ENCODE data around the gene ABCF2. TPM values are rescaled to one million over a fixed set of nuclear protein-coding genes. Genes with fewer than 3 reads are reported as not detected.

ABCF2 gene
- total RNA-seq, 1 experiment from 2014 or later, result 63.7 TPM

- TF ChIP-seq ZFX (IDR thresholded peaks at IDR 0.05), result no peak
These were observed 47.6 kb downstream of the ABCF2 start (continued) for GRCh38 chr7:151179287-151179860.

GRCh38 chr7:151178831-151179230 lies 48.2 kb downstream of the ABCF2 start:
- ChIA-PET CTCF (interaction anchor here (1.0 kb wide), 1 partner anchor 14 kb away, joined by 3 read pairs; no protein-coding TSS in a partner anchor), POLR2A (no interaction called here), RAD21 (ENCODE audit: low non-redundant PET in 1 of 2, low total read pairs in 2 of 2, uncharacterized antibody in 2 of 2, unreplicated experiment in 2 of 2) (no interaction called here)
- DNase-seq (ENCODE audit: low read depth, low spot score), result no peak
- H3K9me2 ChIP-seq (ENCODE audit: insufficient read depth), result no peaks in the 10 kb centered on the region
- ATAC-seq, result no peak
- BruUV-seq (replicated peaks), result no TSS peak
- no peaks in the 10 kb centered on the region for H3K27me3 ChIP-seq (ENCODE audit: insufficient read depth, low read length)
- H4K20me1 ChIP-seq (ENCODE audit: insufficient read depth), result no peaks in the 10 kb centered on the region
- TF ChIP-seq JUND (IDR thresholded peaks at IDR 0.05) (no peak), POLR2AphosphoS5 (IDR thresholded peaks at IDR 0.05; ENCODE audit: low read depth, low read length) (no peak), SRF (IDR thresholded peaks at IDR 0.05; ENCODE audit: low read depth) (no peak), RAD21 (IDR thresholded peaks at IDR 0.05; ENCODE audit: low read depth) (no peak), ELF1 (IDR thresholded peaks at IDR 0.05; ENCODE audit: borderline replicate concordance, low read depth) (no peak), MAX (IDR thresholded peaks at IDR 0.05) (no peak), EZH2phosphoT487 (IDR thresholded peaks at IDR 0.05; ENCODE audit: borderline replicate concordance) (no peak), REST (IDR thresholded peaks at IDR 0.05; ENCODE audit: low read depth) (no peak), CEBPB (IDR thresholded peaks at IDR 0.05; ENCODE audit: low read depth) (no peak), FOSL1 (IDR thresholded peaks at IDR 0.05; ENCODE audit: low read depth) (no peak), EZH2 (IDR thresholded peaks at IDR 0.05) (no peak)
- TF ChIP-seq, protein P1, sequence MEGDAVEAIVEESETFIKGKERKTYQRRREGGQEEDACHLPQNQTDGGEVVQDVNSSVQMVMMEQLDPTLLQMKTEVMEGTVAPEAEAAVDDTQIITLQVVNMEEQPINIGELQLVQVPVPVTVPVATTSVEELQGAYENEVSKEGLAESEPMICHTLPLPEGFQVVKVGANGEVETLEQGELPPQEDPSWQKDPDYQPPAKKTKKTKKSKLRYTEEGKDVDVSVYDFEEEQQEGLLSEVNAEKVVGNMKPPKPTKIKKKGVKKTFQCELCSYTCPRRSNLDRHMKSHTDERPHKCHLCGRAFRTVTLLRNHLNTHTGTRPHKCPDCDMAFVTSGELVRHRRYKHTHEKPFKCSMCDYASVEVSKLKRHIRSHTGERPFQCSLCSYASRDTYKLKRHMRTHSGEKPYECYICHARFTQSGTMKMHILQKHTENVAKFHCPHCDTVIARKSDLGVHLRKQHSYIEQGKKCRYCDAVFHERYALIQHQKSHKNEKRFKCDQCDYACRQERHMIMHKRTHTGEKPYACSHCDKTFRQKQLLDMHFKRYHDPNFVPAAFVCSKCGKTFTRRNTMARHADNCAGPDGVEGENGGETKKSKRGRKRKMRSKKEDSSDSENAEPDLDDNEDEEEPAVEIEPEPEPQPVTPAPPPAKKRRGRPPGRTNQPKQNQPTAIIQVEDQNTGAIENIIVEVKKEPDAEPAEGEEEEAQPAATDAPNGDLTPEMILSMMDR (IDR thresholded peaks at IDR 0.05 in 2 of 3, conservative IDR thresholded peaks at IDR 0.05 in 1 of 3; ENCODE audit: borderline replicate concordance in 1 of 3, insufficient read depth in 1 of 3, low read depth in 2 of 3, low read length in 2 of 3), result no peak
- H3K36me3 ChIP-seq (ENCODE audit: control insufficient read depth in 1 of 2, insufficient read depth in 2 of 2, low read length in 2 of 2), result no peaks in the 10 kb centered on the region
- H3K4me1 ChIP-seq (ENCODE audit: control insufficient read depth in 1 of 2, insufficient read depth in 2 of 2, low read length in 2 of 2), result no peaks in the 10 kb centered on the region
- no peak overlapping the region for H3K4me2 ChIP-seq (ENCODE audit: low read length)
- H3K79me2 ChIP-seq (ENCODE audit: insufficient read depth, low read length), result no peaks in the 10 kb centered on the region
- H3K9ac ChIP-seq (ENCODE audit: low read length), result no peak overlapping the region
- H3K27ac ChIP-seq (ENCODE audit: low read depth, low read length), result no peak overlapping the region
- no peak overlapping the region for H2AFZ ChIP-seq (ENCODE audit: low read depth, low read length, poor library complexity, severe bottlenecking)
- intact Hi-C loops (cut with micrococcal nuclease), result no loop called here
- no peaks in the 10 kb centered on the region; a peak in 1 of 4 replicates for H3K9me3 ChIP-seq (ENCODE audit: control insufficient read depth in 1 of 2, insufficient read depth in 1 of 2, low read depth in 1 of 2, low read length in 2 of 2)
- no peak overlapping the region for H3K4me3 ChIP-seq (replicated peaks in 1 of 2; ENCODE audit: low read depth in 1 of 2, low read length in 2 of 2)
